ENCODE measurements around the gene GLIS1.

The GLIS1 gene

DNA sequence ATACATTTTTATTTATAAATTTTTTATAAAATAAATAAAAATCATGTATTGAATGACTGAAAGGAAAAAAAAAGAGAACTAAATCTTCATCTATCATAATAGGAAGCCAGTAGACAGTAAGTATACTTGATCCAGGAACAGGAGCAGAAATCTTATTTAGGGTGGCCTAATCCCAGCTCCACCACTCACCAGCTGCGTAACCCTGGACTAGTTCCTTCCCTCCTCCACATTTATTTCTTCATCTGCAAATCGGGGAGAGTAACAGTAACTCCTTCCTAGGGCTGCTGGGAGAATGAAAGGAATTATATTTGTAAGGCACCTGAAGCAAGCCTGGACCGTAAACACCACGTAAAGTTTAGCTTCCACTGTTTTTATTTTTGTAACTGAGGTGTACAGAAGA is 17.9 kb downstream of the GLIS1 start:
- H3K27ac ChIP-seq (ENCODE audit: low read depth, low read length): peak overlapping the region; percentile 66
- no peaks in the 10 kb centered on the region for H3K27me3 ChIP-seq (ENCODE audit: control insufficient read depth in 5 of 5, insufficient read depth in 4 of 5, low read length in 5 of 5)
- H3K9me3 ChIP-seq (ENCODE audit: control insufficient read depth in 5 of 5, low read length in 5 of 5): no peaks in the 10 kb centered on the region
- no peaks in the 10 kb centered on the region for H3K36me3 ChIP-seq (ENCODE audit: control insufficient read depth in 5 of 5, insufficient read depth in 5 of 5, low read length in 5 of 5)
- H3K9ac ChIP-seq (ENCODE audit: low read length in 5 of 5): peak overlapping the region in 1 of 5 donors; percentile 35
- peaks cover 2 to 27% (median 6%) of the 10 kb centered on the region in 5 donors for H3K4me1 ChIP-seq (ENCODE audit: control insufficient read depth in 5 of 5, insufficient read depth in 5 of 5, low read length in 5 of 5)
- H3K4me3 ChIP-seq (ENCODE audit: low read depth in 1 of 5, low read length in 5 of 5): no peak overlapping the region

- Histone ChIP-seq H3K27ac (ENCODE audit: low read depth, low read length) (no peak overlapping the region), H3K9me3 (ENCODE audit: control insufficient read depth in 5 of 5, low read length in 5 of 5) (no peaks in the 10 kb centered on the region), H3K27me3 (ENCODE audit: control insufficient read depth in 5 of 5, insufficient read depth in 4 of 5, low read length in 5 of 5) (no peaks in the 10 kb centered on the region), H3K4me3 (ENCODE audit: low read depth in 1 of 5, low read length in 5 of 5) (no peak overlapping the region), H3K4me1 (ENCODE audit: control insufficient read depth in 5 of 5, insufficient read depth in 5 of 5, low read length in 5 of 5) (peaks cover 2 to 27% (median 6%) of the 10 kb centered on the region in 5 donors), H3K36me3 (ENCODE audit: control insufficient read depth in 5 of 5, insufficient read depth in 5 of 5, low read length in 5 of 5) (no peaks in the 10 kb centered on the region), H3K9ac (ENCODE audit: low read length in 5 of 5) (no peak overlapping the region)
Measured at GRCh38 chr1:53719469-53719868, 19.5 kb downstream of the GLIS1 start.

DNA sequence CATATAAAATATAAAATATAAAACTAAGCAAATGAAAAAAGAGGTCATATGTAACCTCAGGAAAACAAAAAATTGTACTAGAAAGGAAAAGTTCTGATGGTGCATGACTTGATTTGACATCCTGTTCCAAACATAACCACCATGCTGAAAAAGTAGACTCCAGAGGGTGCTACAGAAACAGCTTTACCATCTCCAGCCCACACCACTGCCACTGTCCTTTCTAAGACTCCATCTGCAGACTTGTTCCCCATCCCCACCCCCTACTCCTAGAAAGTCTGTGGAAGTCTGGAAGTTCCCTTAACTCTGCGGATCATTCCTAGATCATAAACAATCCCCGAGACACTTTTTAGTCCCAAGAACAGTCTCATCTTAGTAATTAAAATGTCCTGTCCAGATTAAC is 20.5 kb downstream of the GLIS1 start:
- H3K36me3 ChIP-seq (ENCODE audit: control insufficient read depth in 5 of 5, insufficient read depth in 5 of 5, low read length in 5 of 5): no peaks in the 10 kb centered on the region
- H3K27me3 ChIP-seq (ENCODE audit: control insufficient read depth in 5 of 5, insufficient read depth in 4 of 5, low read length in 5 of 5): no peaks in the 10 kb centered on the region
- peaks cover 2 to 27% (median 6%) of the 10 kb centered on the region in 5 donors for H3K4me1 ChIP-seq (ENCODE audit: control insufficient read depth in 5 of 5, insufficient read depth in 5 of 5, low read length in 5 of 5)
- H3K9ac ChIP-seq (ENCODE audit: low read length in 5 of 5): no peak overlapping the region
- no peak overlapping the region for H3K27ac ChIP-seq (ENCODE audit: low read depth, low read length)
- no peak overlapping the region for H3K4me3 ChIP-seq (ENCODE audit: low read depth in 1 of 5, low read length in 5 of 5)
- no peaks in the 10 kb centered on the region for H3K9me3 ChIP-seq (ENCODE audit: control insufficient read depth in 5 of 5, low read length in 5 of 5)

GRCh38 chr1:53717025-53717804 is 21.7 kb downstream of the GLIS1 start:
- no peak overlapping the region for H3K9ac ChIP-seq (ENCODE audit: low read length in 5 of 5)
- H3K27me3 ChIP-seq (ENCODE audit: control insufficient read depth in 5 of 5, insufficient read depth in 4 of 5, low read length in 5 of 5): no peaks in the 10 kb centered on the region
- H3K36me3 ChIP-seq (ENCODE audit: control insufficient read depth in 5 of 5, insufficient read depth in 5 of 5, low read length in 5 of 5): no peaks in the 10 kb centered on the region
- H3K4me1 ChIP-seq (ENCODE audit: control insufficient read depth in 5 of 5, insufficient read depth in 5 of 5, low read length in 5 of 5): peaks cover 2 to 23% (median 3%) of the 10 kb centered on the region in 5 donors
- no peak overlapping the region for H3K27ac ChIP-seq (ENCODE audit: low read depth, low read length)
- no peaks in the 10 kb centered on the region for H3K9me3 ChIP-seq (ENCODE audit: control insufficient read depth in 5 of 5, low read length in 5 of 5)
- H3K4me3 ChIP-seq (ENCODE audit: low read depth in 1 of 5, low read length in 5 of 5): no peak overlapping the region

DNA sequence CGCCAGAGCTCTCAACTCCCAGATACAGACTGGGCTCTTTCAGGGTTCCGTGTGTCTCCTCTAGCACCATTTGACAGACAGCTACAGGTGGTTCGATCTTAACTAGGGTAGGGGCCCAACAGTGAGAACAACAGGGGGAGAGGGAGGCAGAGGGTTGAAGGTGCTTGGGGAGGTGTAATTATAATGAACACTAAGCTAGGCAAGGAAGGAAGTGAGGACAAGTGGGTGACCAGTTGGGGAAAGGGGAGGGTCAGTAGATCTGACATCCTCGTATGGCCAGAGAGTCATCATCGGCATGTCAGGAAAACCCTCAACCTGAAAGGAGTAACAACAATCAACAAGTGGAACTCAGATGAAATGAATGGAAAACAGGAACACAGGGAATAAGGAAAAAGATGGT is 22.8 kb downstream of the GLIS1 start:
- Histone ChIP-seq H3K27ac (ENCODE audit: low read depth, low read length) (no peak overlapping the region), H3K9me3 (ENCODE audit: control insufficient read depth in 5 of 5, low read length in 5 of 5) (no peaks in the 10 kb centered on the region), H3K36me3 (ENCODE audit: control insufficient read depth in 5 of 5, insufficient read depth in 5 of 5, low read length in 5 of 5) (no peaks in the 10 kb centered on the region), H3K9ac (ENCODE audit: low read length in 5 of 5) (no peak overlapping the region), H3K4me1 (ENCODE audit: control insufficient read depth in 5 of 5, insufficient read depth in 5 of 5, low read length in 5 of 5) (peaks cover 0 to 15% (median under 1%) of the 10 kb centered on the region in 5 donors), H3K27me3 (ENCODE audit: control insufficient read depth in 5 of 5, insufficient read depth in 4 of 5, low read length in 5 of 5) (no peaks in the 10 kb centered on the region), H3K4me3 (ENCODE audit: low read depth in 1 of 5, low read length in 5 of 5) (no peak overlapping the region)

GRCh38 chr1:53715478-53715877 is 23.5 kb downstream of the GLIS1 start:
- no peak overlapping the region for H3K4me3 ChIP-seq (ENCODE audit: low read depth in 1 of 5, low read length in 5 of 5)
- H3K36me3 ChIP-seq (ENCODE audit: control insufficient read depth in 5 of 5, insufficient read depth in 5 of 5, low read length in 5 of 5): no peaks in the 10 kb centered on the region
- no peaks in the 10 kb centered on the region for H3K27me3 ChIP-seq (ENCODE audit: control insufficient read depth in 5 of 5, insufficient read depth in 4 of 5, low read length in 5 of 5)
- H3K27ac ChIP-seq (ENCODE audit: low read depth, low read length): no peak overlapping the region
- H3K9me3 ChIP-seq (ENCODE audit: control insufficient read depth in 5 of 5, low read length in 5 of 5): no peaks in the 10 kb centered on the region
- H3K4me1 ChIP-seq (ENCODE audit: control insufficient read depth in 5 of 5, insufficient read depth in 5 of 5, low read length in 5 of 5): peaks cover 0 to 14% (median 0%) of the 10 kb centered on the region in 5 donors
- H3K9ac ChIP-seq (ENCODE audit: low read length in 5 of 5): no peak overlapping the region

DNA sequence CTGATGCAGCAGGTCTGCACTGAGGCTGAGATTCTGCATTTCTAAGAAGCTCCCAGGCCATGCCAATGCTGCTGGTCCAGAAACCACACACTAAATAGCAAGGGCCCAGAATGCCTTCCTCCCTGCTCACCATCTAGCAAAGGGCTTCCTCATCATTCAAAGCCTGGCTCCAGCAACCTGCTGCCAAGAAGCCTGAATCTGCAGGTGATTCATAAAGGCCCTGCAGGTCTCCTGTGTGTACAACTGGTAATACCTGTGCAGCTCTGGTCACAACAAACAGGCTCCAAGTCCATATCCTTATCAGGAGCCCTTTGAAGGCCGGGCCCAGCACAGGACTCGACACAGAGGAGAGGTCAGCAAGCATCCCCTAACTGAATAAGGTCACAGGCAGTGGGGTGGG is 26.7 kb downstream of the GLIS1 start:
- no peaks in the 10 kb centered on the region for H3K9me3 ChIP-seq (ENCODE audit: control insufficient read depth in 5 of 5, low read length in 5 of 5)
- no peak overlapping the region for H3K9ac ChIP-seq (ENCODE audit: low read length in 5 of 5)
- no peak overlapping the region for H3K27ac ChIP-seq (ENCODE audit: low read depth, low read length)
- peaks cover 0 to 3% (median 0%) of the 10 kb centered on the region in 5 donors for H3K27me3 ChIP-seq (ENCODE audit: control insufficient read depth in 5 of 5, insufficient read depth in 4 of 5, low read length in 5 of 5)
- no peaks in the 10 kb centered on the region for H3K36me3 ChIP-seq (ENCODE audit: control insufficient read depth in 5 of 5, insufficient read depth in 5 of 5, low read length in 5 of 5)
- no peak overlapping the region for H3K4me3 ChIP-seq (ENCODE audit: low read depth in 1 of 5, low read length in 5 of 5)
- H3K4me1 ChIP-seq (ENCODE audit: control insufficient read depth in 5 of 5, insufficient read depth in 5 of 5, low read length in 5 of 5): no peaks in the 10 kb centered on the region

GRCh38 chr1:53710584-53710983 is 28.4 kb downstream of the GLIS1 start:
- Histone ChIP-seq H3K27me3 (ENCODE audit: control insufficient read depth in 5 of 5, insufficient read depth in 4 of 5, low read length in 5 of 5) (peaks cover 0 to 7% (median 3%) of the 10 kb centered on the region in 5 donors), H3K36me3 (ENCODE audit: control insufficient read depth in 5 of 5, insufficient read depth in 5 of 5, low read length in 5 of 5) (no peaks in the 10 kb centered on the region), H3K4me3 (ENCODE audit: low read depth in 1 of 5, low read length in 5 of 5) (no peak overlapping the region), H3K27ac (ENCODE audit: low read depth, low read length) (no peak overlapping the region), H3K9me3 (ENCODE audit: control insufficient read depth in 5 of 5, low read length in 5 of 5) (no peaks in the 10 kb centered on the region), H3K4me1 (ENCODE audit: control insufficient read depth in 5 of 5, insufficient read depth in 5 of 5, low read length in 5 of 5) (no peaks in the 10 kb centered on the region), H3K9ac (ENCODE audit: low read length in 5 of 5) (no peak overlapping the region)

- no peak overlapping the region for H3K9ac ChIP-seq (ENCODE audit: low read length in 5 of 5)
- H3K27me3 ChIP-seq (ENCODE audit: control insufficient read depth in 5 of 5, insufficient read depth in 4 of 5, low read length in 5 of 5): peaks cover 0 to 11% (median 3%) of the 10 kb centered on the region in 5 donors
- H3K27ac ChIP-seq (ENCODE audit: low read depth, low read length): no peak overlapping the region
- no peaks in the 10 kb centered on the region for H3K4me1 ChIP-seq (ENCODE audit: control insufficient read depth in 5 of 5, insufficient read depth in 5 of 5, low read length in 5 of 5)
- no peaks in the 10 kb centered on the region for H3K36me3 ChIP-seq (ENCODE audit: control insufficient read depth in 5 of 5, insufficient read depth in 5 of 5, low read length in 5 of 5)
- no peak overlapping the region for H3K4me3 ChIP-seq (ENCODE audit: low read depth in 1 of 5, low read length in 5 of 5)
- no peaks in the 10 kb centered on the region for H3K9me3 ChIP-seq (ENCODE audit: control insufficient read depth in 5 of 5, low read length in 5 of 5)
Measured at GRCh38 chr1:53708687-53709086, 30.3 kb downstream of the GLIS1 start.

DNA sequence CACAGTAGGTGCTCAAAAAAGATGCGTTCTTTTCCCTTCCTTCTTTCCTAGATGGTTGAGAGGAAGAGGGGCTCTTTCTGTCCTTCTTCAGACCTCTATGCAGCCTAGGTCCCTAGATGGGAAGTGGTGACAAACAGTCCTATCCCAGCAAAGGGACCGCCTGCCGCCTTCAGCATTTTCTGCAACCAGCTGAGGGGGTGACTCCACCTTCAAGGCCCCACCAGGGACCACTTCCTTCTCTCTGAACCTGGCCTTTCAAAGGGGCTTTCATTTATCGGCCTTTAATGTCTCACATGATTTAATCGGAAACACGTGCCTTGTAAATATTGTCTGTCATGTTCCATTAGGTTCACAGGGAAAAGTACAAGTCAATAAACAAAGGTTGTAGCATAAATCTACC is 32.6 kb downstream of the GLIS1 start:
- Histone ChIP-seq H3K27ac (ENCODE audit: low read depth, low read length) (no peak overlapping the region), H3K9me3 (ENCODE audit: control insufficient read depth in 5 of 5, low read length in 5 of 5) (no peaks in the 10 kb centered on the region), H3K4me3 (ENCODE audit: low read depth in 1 of 5, low read length in 5 of 5) (no peak overlapping the region), H3K4me1 (ENCODE audit: control insufficient read depth in 5 of 5, insufficient read depth in 5 of 5, low read length in 5 of 5) (no peaks in the 10 kb centered on the region), H3K36me3 (ENCODE audit: control insufficient read depth in 5 of 5, insufficient read depth in 5 of 5, low read length in 5 of 5) (no peaks in the 10 kb centered on the region), H3K27me3 (ENCODE audit: control insufficient read depth in 5 of 5, insufficient read depth in 4 of 5, low read length in 5 of 5) (peaks cover 0 to 13% (median 3%) of the 10 kb centered on the region in 5 donors), H3K9ac (ENCODE audit: low read length in 5 of 5) (no peak overlapping the region)

Data from subcutaneous abdominal adipose tissue (tissue), 5 donors.